Stomach (tissue), 4 donors: ENCODE data around the gene CLCA4.

Experiments
- CTCF ChIP-seq, 7 experiments: fragments of 450-650 bp in 4 of 7; fragments of 200-600 bp in 3 of 7; sonication (generic) in 3 of 7; IDR thresholded peaks; one replicate each; pipeline ENCODE4 v1.5.1; 2016 to 2019; ENCODE audit warnings: antibody characterized with exemption in 7 of 7, control low read depth in 2 of 7, mild to moderate bottlenecking in 1 of 7
- POLR2A ChIP-seq, 4 donors: fragments of 450-650 bp; IDR thresholded peaks; one replicate each; pipeline ENCODE4 v1.6.1; 2016; ENCODE audit warnings: antibody characterized with exemption in 4 of 4, control low read depth in 2 of 4, mild to moderate bottlenecking in 1 of 4, moderate library complexity in 1 of 4
- POLR2AphosphoS5 ChIP-seq, 3 donors: sonication (generic); formaldehyde crosslinking; IDR thresholded peaks; one replicate each; pipeline ENCODE4 v1.6.1; 2016; ENCODE audit warnings: antibody characterized with exemption in 3 of 3

DNA sequence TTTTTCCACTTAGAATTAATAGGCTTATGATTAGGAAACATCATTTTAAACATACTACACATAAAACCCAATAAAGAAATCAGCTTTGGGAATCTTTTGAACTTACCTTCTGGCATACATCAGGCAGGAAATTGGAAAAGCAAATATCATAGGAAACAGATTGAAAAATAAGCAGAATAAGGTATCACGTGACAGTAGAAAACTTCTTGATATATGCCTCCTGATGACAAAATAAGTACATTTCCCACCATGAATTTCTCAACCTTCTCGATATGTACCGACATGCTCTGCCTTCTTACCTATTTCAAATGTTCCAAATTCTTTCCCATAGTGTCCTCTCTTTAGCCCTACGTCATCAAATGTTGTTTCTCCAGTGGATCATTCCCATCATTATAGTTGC, 72.4 kb downstream of the CLCA4 start:
- TF ChIP-seq CTCF (IDR thresholded peaks at IDR 0.05): no peak
- TF ChIP-seq POLR2A (IDR thresholded peaks at IDR 0.05): no peak
- TF ChIP-seq POLR2AphosphoS5 (IDR thresholded peaks at IDR 0.05): no peak
